Measurements from ENCODE around the gene TNPO3.

TNPO3 gene

GRCh38 chr7:128937647-128938543 lies 117.0 kb downstream of the TNPO3 start, which contains the start of gene IRF5:
IRF5 (plus strand) TSS chr7:128937927; CDS start chr7:128942082, 4,155 bp downstream.
- no peak for DNase-seq

- DNase-seq: no peak
These were observed 117.7 kb downstream of the TNPO3 start for GRCh38 chr7:128937271-128937646.

- DNase-seq: no peak
These were observed 118.1 kb downstream of the TNPO3 start for GRCh38 chr7:128936798-128937197.

GRCh38 chr7:128935342-128935730 lies 119.6 kb downstream of the TNPO3 start:
- no peak for DNase-seq

- DNase-seq: no peak
These were observed 120.3 kb downstream of the TNPO3 start for GRCh38 chr7:128934361-128935341.

- peak; percentile 54 for DNase-seq
These were observed 121.6 kb downstream of the TNPO3 start for GRCh38 chr7:128933180-128933891.

- no peak for DNase-seq
These were observed 122.1 kb downstream of the TNPO3 start for GRCh38 chr7:128932862-128933179.

GRCh38 chr7:128931965-128932861 lies 122.7 kb downstream of the TNPO3 start:
- no peak for DNase-seq

- no peak for DNase-seq
These were observed 123.6 kb downstream of the TNPO3 start for GRCh38 chr7:128931190-128931798.

- DNase-seq: no peak
These were observed 125.8 kb downstream of the TNPO3 start for GRCh38 chr7:128928882-128929788.

- DNase-seq: no peak
These were observed 126.6 kb downstream of the TNPO3 start for GRCh38 chr7:128928159-128928813.

- no peak for DNase-seq
These were observed 130.0 kb downstream of the TNPO3 start for GRCh38 chr7:128924707-128925588.

GRCh38 chr7:128923411-128923800 lies 131.5 kb downstream of the TNPO3 start:
- DNase-seq: no peak

GRCh38 chr7:128922496-128923410 lies 132.2 kb downstream of the TNPO3 start:
- no peak for DNase-seq

- no peak for DNase-seq
These were observed 133.0 kb downstream of the TNPO3 start for GRCh38 chr7:128921866-128922440.

GRCh38 chr7:128920913-128921582 lies 133.9 kb downstream of the TNPO3 start:
- no peak for DNase-seq
